ENCODE results near the gene ST6GALNAC3.

Gene ST6GALNAC3

DNA sequence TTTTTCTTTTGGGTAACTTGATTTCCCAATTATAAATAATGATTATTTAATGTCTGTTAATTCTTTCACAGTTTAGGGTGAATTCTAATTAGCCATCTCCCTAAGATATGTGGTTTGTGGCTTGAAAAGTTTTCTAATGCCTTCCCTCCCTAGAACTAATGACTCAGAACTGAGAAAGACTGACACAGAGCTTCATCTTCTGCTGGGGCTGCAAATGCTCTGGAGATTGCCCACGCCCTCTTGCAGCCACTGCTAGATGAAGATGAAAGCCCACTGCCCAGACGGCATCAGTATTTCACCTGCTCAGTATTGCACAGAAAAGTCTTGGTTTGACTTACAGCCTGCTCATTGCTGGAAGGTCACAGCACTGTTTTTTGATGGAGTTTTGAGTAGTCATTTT is 101.5 kb downstream of the ST6GALNAC3 start:
- Histone ChIP-seq H3K9ac (ENCODE audit: low read depth, low read length) (no peak overlapping the region), H3K9me3 (replicated peaks; ENCODE audit: low read length) (no peaks in the 10 kb centered on the region), H3K4me3 (ENCODE audit: low read length) (no peak overlapping the region), H3K4me2 (ENCODE audit: low read length) (no peak overlapping the region), H3K36me3 (ENCODE audit: insufficient read depth, low read length) (no peaks in the 10 kb centered on the region), H3K27me3 (ENCODE audit: control insufficient read depth, insufficient read depth, low read length) (no peaks in the 10 kb centered on the region), H3K4me1 (ENCODE audit: control insufficient read depth, insufficient read depth, low read length) (no peaks in the 10 kb centered on the region)

DNA sequence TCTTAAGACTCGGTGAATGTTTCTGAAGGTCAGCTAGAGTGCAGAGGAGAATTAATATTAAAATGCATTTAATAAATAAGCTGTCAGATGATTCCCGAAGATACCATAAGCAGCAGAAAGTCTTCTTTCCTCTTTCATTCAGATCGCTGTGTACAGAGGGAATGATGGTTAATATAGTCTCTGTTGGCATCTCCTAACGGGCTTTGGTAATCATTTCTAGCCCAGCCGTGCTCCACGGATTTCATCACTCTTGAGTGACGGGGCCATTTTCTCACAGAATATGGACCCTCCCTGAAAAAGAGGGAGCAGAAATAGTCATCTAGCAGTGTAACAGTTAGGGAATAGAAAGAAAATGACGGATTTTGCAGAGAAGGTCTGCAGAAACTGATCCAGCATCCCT is 103.1 kb downstream of the ST6GALNAC3 start:
- no peaks in the 10 kb centered on the region for H3K9me3 ChIP-seq (replicated peaks; ENCODE audit: low read length)
- H3K4me2 ChIP-seq (ENCODE audit: low read length): no peak overlapping the region
- no peaks in the 10 kb centered on the region for H3K27me3 ChIP-seq (ENCODE audit: control insufficient read depth, insufficient read depth, low read length)
- no peak overlapping the region for H3K9ac ChIP-seq (ENCODE audit: low read depth, low read length)
- no peak overlapping the region for H3K4me3 ChIP-seq (ENCODE audit: low read length)
- H3K36me3 ChIP-seq (ENCODE audit: insufficient read depth, low read length): no peaks in the 10 kb centered on the region
- H3K4me1 ChIP-seq (ENCODE audit: control insufficient read depth, insufficient read depth, low read length): no peaks in the 10 kb centered on the region

DNA sequence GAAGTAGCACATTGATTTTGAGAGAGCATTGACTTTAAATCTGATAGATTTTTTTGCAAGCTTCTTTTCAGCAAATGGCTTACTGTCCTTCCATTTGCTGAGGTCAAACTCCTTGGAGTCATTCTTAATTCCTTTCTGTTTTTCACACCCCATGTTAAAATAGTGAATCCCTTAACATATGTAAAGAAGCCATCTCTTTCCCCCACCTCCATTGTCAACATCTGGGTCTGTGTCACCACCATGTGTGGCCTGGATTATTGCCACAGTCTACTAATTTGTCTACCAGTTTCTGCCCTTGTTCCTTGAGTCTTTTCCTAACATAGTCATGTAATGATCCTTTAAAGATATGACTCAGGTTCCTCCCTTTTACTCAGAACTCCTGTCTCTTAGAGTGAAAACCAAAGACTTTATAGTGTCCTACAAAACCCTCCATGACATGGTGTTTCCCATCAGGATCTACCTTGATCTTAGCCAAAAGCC is 104.7 kb downstream of the ST6GALNAC3 start:
- Histone ChIP-seq H3K4me3 (ENCODE audit: low read length) (no peak overlapping the region), H3K27me3 (ENCODE audit: control insufficient read depth, insufficient read depth, low read length) (no peaks in the 10 kb centered on the region), H3K4me1 (ENCODE audit: control insufficient read depth, insufficient read depth, low read length) (no peaks in the 10 kb centered on the region), H3K9ac (ENCODE audit: low read depth, low read length) (no peak overlapping the region), H3K36me3 (ENCODE audit: insufficient read depth, low read length) (no peaks in the 10 kb centered on the region), H3K4me2 (ENCODE audit: low read length) (no peak overlapping the region), H3K9me3 (replicated peaks; ENCODE audit: low read length) (no peaks in the 10 kb centered on the region)

DNA sequence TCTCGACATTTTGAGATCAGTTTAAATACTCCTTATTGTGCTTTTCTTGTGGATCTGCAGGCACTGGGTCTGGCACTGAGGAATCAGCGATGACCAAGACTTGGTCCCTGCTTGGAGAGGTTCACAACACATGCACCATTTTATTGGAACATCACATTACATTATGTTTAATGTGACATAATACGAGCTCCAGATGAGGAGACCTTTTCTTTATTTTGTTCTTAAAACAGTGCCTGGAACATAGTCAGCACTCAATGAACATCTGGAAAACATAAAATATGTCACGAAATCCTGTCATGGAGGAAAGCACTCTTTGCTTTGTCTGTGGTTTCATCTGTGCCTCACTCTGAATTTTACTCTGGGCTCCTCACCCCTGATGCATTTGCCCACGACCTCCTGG is 110.7 kb downstream of the ST6GALNAC3 start:
- no peaks in the 10 kb centered on the region for H3K4me1 ChIP-seq (ENCODE audit: control insufficient read depth, insufficient read depth, low read length)

DNA sequence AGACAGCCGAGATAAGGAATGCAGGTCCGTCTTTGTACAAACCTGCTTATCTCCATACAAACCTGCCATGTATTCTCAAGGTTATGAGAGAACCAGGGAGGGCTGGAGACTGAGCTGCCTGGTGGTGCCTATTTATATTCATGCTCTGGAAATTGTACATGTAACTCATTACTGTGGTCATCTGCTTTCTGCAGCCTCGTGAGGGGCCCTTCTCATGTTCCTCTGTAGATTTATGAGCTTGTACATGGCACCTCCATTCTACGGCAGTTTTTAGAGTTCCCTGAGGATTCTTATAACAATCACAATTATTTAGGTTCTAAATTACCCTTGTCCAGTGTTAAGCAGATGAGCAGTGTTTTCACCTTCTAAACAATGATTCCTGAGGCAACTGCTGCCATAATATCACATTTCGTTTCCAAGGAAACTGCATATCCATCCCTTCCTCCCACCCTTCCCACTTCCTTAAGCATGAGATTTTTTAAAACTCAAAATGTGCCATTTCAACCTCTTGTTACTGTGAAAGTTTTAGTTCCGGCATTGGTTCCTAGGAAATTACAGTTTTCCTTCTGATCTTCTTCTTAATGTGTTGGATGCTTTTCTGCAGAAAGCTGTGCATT is 112.1 kb downstream of the ST6GALNAC3 start:
- H3K36me3 ChIP-seq (ENCODE audit: insufficient read depth, low read length): no peaks in the 10 kb centered on the region
- no peaks in the 10 kb centered on the region for H3K4me1 ChIP-seq (ENCODE audit: control insufficient read depth, insufficient read depth, low read length)
- H3K9me3 ChIP-seq (replicated peaks; ENCODE audit: low read length): no peaks in the 10 kb centered on the region
- H3K9ac ChIP-seq (ENCODE audit: low read depth, low read length): no peak overlapping the region
- no peaks in the 10 kb centered on the region for H3K27me3 ChIP-seq (ENCODE audit: control insufficient read depth, insufficient read depth, low read length)
- no peak overlapping the region for H3K4me3 ChIP-seq (ENCODE audit: low read length)
- H3K4me2 ChIP-seq (ENCODE audit: low read length): no peak overlapping the region

More for the DNA sequence above, 110.7 kb downstream of the ST6GALNAC3 start:
- Histone ChIP-seq H3K9ac (ENCODE audit: low read depth, low read length) (no peak overlapping the region), H3K27me3 (ENCODE audit: control insufficient read depth, insufficient read depth, low read length) (no peaks in the 10 kb centered on the region), H3K4me2 (ENCODE audit: low read length) (no peak overlapping the region), H3K9me3 (replicated peaks; ENCODE audit: low read length) (no peaks in the 10 kb centered on the region), H3K4me3 (ENCODE audit: low read length) (no peak overlapping the region), H3K36me3 (ENCODE audit: insufficient read depth, low read length) (no peaks in the 10 kb centered on the region)

DNA sequence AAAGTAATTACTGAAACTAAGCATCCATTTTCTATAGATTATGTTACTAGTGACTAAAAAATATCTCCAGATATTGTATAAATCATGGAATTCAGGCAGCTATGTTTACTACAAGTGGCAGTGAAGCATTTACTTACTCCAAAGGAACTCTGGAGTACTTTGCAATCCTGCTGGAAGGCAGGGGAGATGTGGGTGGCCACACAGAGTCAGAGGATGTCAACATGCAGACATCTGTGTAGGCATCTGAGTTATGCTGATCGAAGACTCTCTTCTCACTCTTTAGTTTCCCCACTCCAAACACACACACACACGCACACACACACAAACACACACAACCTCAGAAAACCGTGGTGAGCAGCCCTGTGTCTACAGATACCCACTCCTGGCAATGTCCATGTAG is 112.9 kb downstream of the ST6GALNAC3 start:
- Histone ChIP-seq H3K36me3 (ENCODE audit: insufficient read depth, low read length) (no peaks in the 10 kb centered on the region), H3K4me1 (ENCODE audit: control insufficient read depth, insufficient read depth, low read length) (no peaks in the 10 kb centered on the region), H3K27me3 (ENCODE audit: control insufficient read depth, insufficient read depth, low read length) (no peaks in the 10 kb centered on the region), H3K4me3 (ENCODE audit: low read length) (no peak overlapping the region), H3K4me2 (ENCODE audit: low read length) (no peak overlapping the region), H3K9me3 (replicated peaks; ENCODE audit: low read length) (no peaks in the 10 kb centered on the region), H3K9ac (ENCODE audit: low read depth, low read length) (no peak overlapping the region)

DNA sequence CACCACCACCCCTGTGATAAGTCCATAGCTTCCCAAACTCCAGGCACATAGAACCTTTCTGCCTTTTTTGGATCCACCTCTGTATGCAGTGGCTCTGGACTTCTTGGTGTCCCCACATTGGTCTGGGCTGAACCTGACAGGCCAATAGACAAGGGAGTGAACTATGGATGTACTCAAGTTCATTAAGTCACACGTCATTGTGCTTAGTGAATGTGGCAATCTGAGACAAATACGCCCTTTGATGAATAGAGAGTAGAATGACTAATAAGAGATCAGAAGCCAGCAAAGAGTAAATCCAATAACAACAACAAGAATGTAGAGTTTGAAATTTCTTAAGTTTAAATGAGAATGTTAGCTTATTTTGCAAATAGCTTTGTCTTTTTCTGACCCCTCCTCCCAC is 114.8 kb downstream of the ST6GALNAC3 start:
- Histone ChIP-seq H3K9me3 (replicated peaks; ENCODE audit: low read length) (no peaks in the 10 kb centered on the region), H3K36me3 (ENCODE audit: insufficient read depth, low read length) (no peaks in the 10 kb centered on the region), H3K4me1 (ENCODE audit: control insufficient read depth, insufficient read depth, low read length) (no peaks in the 10 kb centered on the region), H3K9ac (ENCODE audit: low read depth, low read length) (no peak overlapping the region), H3K4me3 (ENCODE audit: low read length) (no peak overlapping the region), H3K27me3 (ENCODE audit: control insufficient read depth, insufficient read depth, low read length) (no peaks in the 10 kb centered on the region), H3K4me2 (ENCODE audit: low read length) (no peak overlapping the region)

DNA sequence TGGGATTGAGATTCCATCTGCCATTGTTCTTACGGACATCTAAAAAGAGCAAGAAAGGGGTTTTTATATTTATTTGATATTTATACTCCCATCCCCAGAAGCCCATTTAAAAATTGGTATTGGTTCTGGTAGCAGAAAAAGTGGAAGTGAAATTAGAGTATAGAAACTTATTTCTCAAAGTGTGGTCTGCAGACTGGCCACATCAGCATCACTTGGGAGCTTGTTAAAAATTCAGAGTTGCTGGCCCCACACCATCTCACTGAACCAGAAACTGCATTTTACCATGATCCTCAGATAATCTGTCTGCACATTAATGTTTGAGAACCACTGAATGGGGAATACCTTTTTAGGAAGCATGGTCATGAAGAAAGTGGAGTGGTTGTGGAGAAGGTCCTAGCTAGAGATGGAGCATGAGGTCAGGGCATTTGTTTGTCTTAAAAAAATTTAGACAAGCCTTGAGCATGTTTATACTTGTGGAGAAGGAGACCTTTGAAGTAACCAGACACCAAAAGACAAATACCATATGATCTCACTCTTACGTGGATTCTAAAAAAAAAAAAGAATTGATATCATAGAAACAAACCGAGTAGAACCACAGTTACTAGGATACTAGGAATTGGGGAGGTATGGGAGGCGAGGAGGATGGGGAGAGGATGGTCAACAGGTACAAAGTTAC is 116.3 kb downstream of the ST6GALNAC3 start:
- Histone ChIP-seq H3K36me3 (ENCODE audit: insufficient read depth, low read length) (no peaks in the 10 kb centered on the region), H3K27me3 (ENCODE audit: control insufficient read depth, insufficient read depth, low read length) (no peaks in the 10 kb centered on the region), H3K9ac (ENCODE audit: low read depth, low read length) (no peak overlapping the region), H3K4me1 (ENCODE audit: control insufficient read depth, insufficient read depth, low read length) (no peaks in the 10 kb centered on the region), H3K9me3 (replicated peaks; ENCODE audit: low read length) (no peaks in the 10 kb centered on the region), H3K4me3 (ENCODE audit: low read length) (no peak overlapping the region), H3K4me2 (ENCODE audit: low read length) (no peak overlapping the region)

DNA sequence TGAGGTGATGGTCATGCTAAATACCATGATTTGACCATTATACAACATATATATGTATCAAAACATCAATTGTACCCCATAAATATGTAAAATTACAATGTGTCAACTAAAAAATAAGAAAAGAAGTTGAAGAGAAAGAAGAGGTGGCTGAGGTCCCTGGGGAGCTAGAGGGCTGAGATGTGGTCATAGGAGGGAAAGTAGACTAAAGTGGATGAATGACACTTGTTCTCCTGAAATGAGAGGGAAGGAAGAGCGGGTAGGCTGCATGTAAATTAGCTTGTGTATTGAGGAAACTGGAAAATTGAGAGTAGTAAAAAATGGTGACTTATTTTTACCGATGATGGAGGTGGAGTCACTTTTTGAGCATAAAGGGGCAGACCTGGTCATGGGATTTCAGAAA is 117.0 kb downstream of the ST6GALNAC3 start:
- Histone ChIP-seq H3K4me1 (ENCODE audit: control insufficient read depth, insufficient read depth, low read length) (no peaks in the 10 kb centered on the region), H3K36me3 (ENCODE audit: insufficient read depth, low read length) (no peaks in the 10 kb centered on the region), H3K9me3 (replicated peaks; ENCODE audit: low read length) (no peaks in the 10 kb centered on the region), H3K4me2 (ENCODE audit: low read length) (no peak overlapping the region), H3K4me3 (ENCODE audit: low read length) (no peak overlapping the region), H3K9ac (ENCODE audit: low read depth, low read length) (no peak overlapping the region), H3K27me3 (ENCODE audit: control insufficient read depth, insufficient read depth, low read length) (no peaks in the 10 kb centered on the region)

DNA sequence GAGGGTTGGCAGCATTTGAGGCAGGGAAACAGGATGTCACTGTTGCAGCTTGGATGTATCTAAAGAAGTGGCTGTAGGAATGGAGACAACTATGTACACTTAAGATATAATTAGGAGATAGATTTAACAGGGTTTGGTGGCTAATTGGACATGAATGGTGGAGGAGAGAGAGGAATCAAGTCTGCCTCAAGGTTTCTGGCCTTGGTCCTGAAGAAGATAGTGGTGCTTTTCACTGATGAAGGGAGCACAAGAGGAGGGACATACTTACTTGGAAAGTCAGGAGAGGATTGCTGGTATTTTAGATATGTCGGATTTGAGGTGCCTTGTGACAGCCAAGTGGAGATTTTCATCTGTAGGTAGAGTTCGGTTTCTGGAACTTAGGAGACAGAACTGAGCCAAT is 123.9 kb downstream of the ST6GALNAC3 start:
- H3K4me1 ChIP-seq (ENCODE audit: control insufficient read depth, insufficient read depth, low read length): no peaks in the 10 kb centered on the region
- H3K36me3 ChIP-seq (ENCODE audit: insufficient read depth, low read length): no peaks in the 10 kb centered on the region

DNA sequence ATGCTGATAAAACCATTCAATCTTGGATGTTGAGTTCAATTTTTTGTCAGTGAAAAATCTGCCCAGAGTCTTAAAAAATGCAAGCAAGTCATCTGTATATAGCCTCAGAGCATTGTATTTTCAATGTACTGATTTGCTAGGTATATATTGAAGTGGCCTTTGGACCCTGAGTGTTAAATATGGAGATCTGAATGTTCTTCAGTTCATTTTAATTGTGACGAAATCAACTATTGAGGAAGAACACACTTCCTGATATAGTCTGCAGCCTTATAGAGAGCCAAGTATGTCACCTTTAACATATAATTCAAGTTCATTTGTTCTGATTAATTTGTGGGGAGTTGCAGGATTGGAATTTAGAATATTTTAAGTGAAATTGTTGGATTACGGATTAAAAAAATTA is 128.1 kb downstream of the ST6GALNAC3 start:
- H3K4me1 ChIP-seq (ENCODE audit: control insufficient read depth, insufficient read depth, low read length): no peaks in the 10 kb centered on the region
- no peaks in the 10 kb centered on the region for H3K9me3 ChIP-seq (replicated peaks; ENCODE audit: low read length)
- H3K4me2 ChIP-seq (ENCODE audit: low read length): no peak overlapping the region
- no peak overlapping the region for H3K4me3 ChIP-seq (ENCODE audit: low read length)
- H3K36me3 ChIP-seq (ENCODE audit: insufficient read depth, low read length): no peaks in the 10 kb centered on the region
- no peaks in the 10 kb centered on the region for H3K27me3 ChIP-seq (ENCODE audit: control insufficient read depth, insufficient read depth, low read length)
- H3K9ac ChIP-seq (ENCODE audit: low read depth, low read length): no peak overlapping the region

More for the DNA sequence above, 123.9 kb downstream of the ST6GALNAC3 start:
- Histone ChIP-seq H3K9ac (ENCODE audit: low read depth, low read length) (no peak overlapping the region), H3K4me3 (ENCODE audit: low read length) (no peak overlapping the region), H3K4me2 (ENCODE audit: low read length) (no peak overlapping the region), H3K27me3 (ENCODE audit: control insufficient read depth, insufficient read depth, low read length) (no peaks in the 10 kb centered on the region), H3K9me3 (replicated peaks; ENCODE audit: low read length) (no peaks in the 10 kb centered on the region)

DNA sequence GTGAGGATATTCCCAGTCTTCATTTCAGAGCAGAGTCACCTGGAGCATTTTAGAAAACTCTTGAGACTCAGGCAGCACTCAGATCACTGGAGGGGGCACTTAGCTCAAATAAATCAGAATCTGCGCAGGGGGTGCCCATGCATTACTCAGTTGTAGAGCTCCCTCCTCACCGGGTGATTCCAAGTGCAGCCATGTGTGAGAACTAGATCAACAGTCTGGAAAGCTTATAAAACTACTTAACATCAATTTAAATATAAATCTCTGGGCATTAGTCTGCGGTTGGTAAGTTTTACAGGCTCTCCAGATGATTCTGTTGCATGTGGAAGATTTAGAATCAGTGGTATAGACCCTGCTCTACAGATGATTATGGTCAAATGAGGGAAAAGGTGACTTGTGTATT is 128.6 kb downstream of the ST6GALNAC3 start:
- H3K36me3 ChIP-seq (ENCODE audit: insufficient read depth, low read length): no peaks in the 10 kb centered on the region
- H3K4me2 ChIP-seq (ENCODE audit: low read length): no peak overlapping the region
- H3K27me3 ChIP-seq (ENCODE audit: control insufficient read depth, insufficient read depth, low read length): no peaks in the 10 kb centered on the region
- no peaks in the 10 kb centered on the region for H3K4me1 ChIP-seq (ENCODE audit: control insufficient read depth, insufficient read depth, low read length)
- H3K9me3 ChIP-seq (replicated peaks; ENCODE audit: low read length): no peaks in the 10 kb centered on the region
- no peak overlapping the region for H3K9ac ChIP-seq (ENCODE audit: low read depth, low read length)
- H3K4me3 ChIP-seq (ENCODE audit: low read length): no peak overlapping the region
